ENCODE measurements around the gene PIK3AP1. TPM values are rescaled to one million over a fixed set of nuclear protein-coding genes. Genes with fewer than 3 reads are reported as not detected.

The PIK3AP1 gene
- total and polyA plus RNA-seq, 2 of the 13 experiments (the other 11 are each of a cell fraction or from before 2014, with no cell fraction given), result 3.6 to 13.8 TPM

GRCh38 chr10:96595741-96596140, 124.6 kb downstream of the PIK3AP1 start:
- ATAC-seq (no peak), FAIRE-seq (no peak), DNase-seq (ENCODE audit: low spot score) (no peak)
- Histone ChIP-seq H3K79me2 (ENCODE audit: insufficient read depth, low read length) (no peaks in the 10 kb centered on the region), H3K27me3 (ENCODE audit: control insufficient read depth in 1 of 2, insufficient read depth in 2 of 2, low read length in 2 of 2) (peaks cover 0 to 1% of the 10 kb centered on the region in 2 experiments; a peak in 1 of 5 replicates), H3K9ac (ENCODE audit: insufficient read depth, low read depth, low read length) (no peak overlapping the region), H3K4me3 (replicated peaks in 1 of 3; ENCODE audit: insufficient read depth in 1 of 3, low read depth in 2 of 3, low read length in 3 of 3) (no peak overlapping the region), H2AFZ (ENCODE audit: low read length) (no peak overlapping the region), H3K36me3 (replicated peaks in 1 of 2; ENCODE audit: control insufficient read depth in 1 of 2, insufficient read depth in 2 of 2, low read length in 2 of 2) (no peaks in the 10 kb centered on the region), H3K4me2 (ENCODE audit: low read depth, low read length) (no peak overlapping the region), H4K20me1 (ENCODE audit: insufficient read depth, low read length) (no peaks in the 10 kb centered on the region), H3K9me3 (ENCODE audit: low read length) (no peaks in the 10 kb centered on the region), H3K27ac (ENCODE audit: extremely low read length, insufficient read depth, low read length) (no peak overlapping the region), H3K4me1 (ENCODE audit: insufficient read depth, low read length) (peaks cover 29% of the 10 kb centered on the region)
- no peak for TF ChIP-seq SOX5 (CRISPR knock-in tag; IDR thresholded peaks at IDR 0.05; ENCODE audit: borderline replicate concordance)
- TF ChIP-seq NONO (IDR thresholded peaks at IDR 0.05), result no peak
- no peak for TF ChIP-seq NONO (CRISPR knock-in tag; conservative IDR thresholded peaks at IDR 0.05)
- peak; percentile 84 for TF ChIP-seq BCL6 (CRISPR knock-in tag; IDR thresholded peaks at IDR 0.05)
- TF ChIP-seq ZNF619 (CRISPR knock-in tag; IDR thresholded peaks at IDR 0.05), result no peak
- no peak for TF ChIP-seq IKZF1 (IDR thresholded peaks at IDR 0.05)
- no peak for TF ChIP-seq CCDC6 (CRISPR knock-in tag; IDR thresholded peaks at IDR 0.05)
- no peak for TF ChIP-seq ZNF232 (CRISPR knock-in tag; IDR thresholded peaks at IDR 0.05; ENCODE audit: borderline replicate concordance)
- ChIA-PET CTCF (ENCODE audit: low intra/inter-chr PET ratio, low total read pairs) (no interaction called here), POLR2A (interaction anchor here (2.0 kb wide), 1 partner anchor 8 kb away, joined by 12 read pairs; the partner anchor contains the start of gene TM9SF3)
- no TSS peak for BruUV-seq (replicated peaks)
- intact Hi-C loops (cut with micrococcal nuclease; ENCODE audit: unreplicated experiment) (no loop called here), in situ Hi-C loops (cut with HindIII; ENCODE audit: extremely low pct_ligation_motif_present, low pct_unique_long_range_greater_than_20kb) (no loop called here)
- 94% methylated on average over 4 of the region's 4 CpGs for WGBS (ENCODE audit: low lambda C conversion rate)

- Histone ChIP-seq H3K4me1 (ENCODE audit: insufficient read depth, low read length) (peaks cover 31% of the 10 kb centered on the region), H3K9ac (ENCODE audit: insufficient read depth, low read depth, low read length) (no peak overlapping the region), H3K27ac (ENCODE audit: extremely low read length, insufficient read depth, low read length) (no peak overlapping the region), H3K4me2 (ENCODE audit: low read depth, low read length) (no peak overlapping the region), H3K27me3 (ENCODE audit: control insufficient read depth in 1 of 2, insufficient read depth in 2 of 2, low read length in 2 of 2) (no peaks in the 10 kb centered on the region), H4K20me1 (ENCODE audit: insufficient read depth, low read length) (no peaks in the 10 kb centered on the region), H3K36me3 (replicated peaks in 1 of 2; ENCODE audit: control insufficient read depth in 1 of 2, insufficient read depth in 2 of 2, low read length in 2 of 2) (no peaks in the 10 kb centered on the region), H3K9me3 (ENCODE audit: low read length) (no peaks in the 10 kb centered on the region), H3K79me2 (ENCODE audit: insufficient read depth, low read length) (no peaks in the 10 kb centered on the region), H2AFZ (ENCODE audit: low read length) (no peak overlapping the region), H3K4me3 (replicated peaks in 1 of 3; ENCODE audit: insufficient read depth in 1 of 3, low read depth in 2 of 3, low read length in 3 of 3) (no peak overlapping the region)
- no peak for DNase-seq (ENCODE audit: low spot score)
- ChIA-PET CTCF (ENCODE audit: low intra/inter-chr PET ratio, low total read pairs) (no interaction called here), POLR2A (no interaction called here)
- intact Hi-C loops (cut with micrococcal nuclease; ENCODE audit: unreplicated experiment), result no loop called here
- whole genome bisulfite sequencing (ENCODE audit: low lambda C conversion rate), result 97% methylated on average over 1 of the region's 1 CpG
- no peak for FAIRE-seq
- in situ Hi-C loops (cut with HindIII; ENCODE audit: extremely low pct_ligation_motif_present, low pct_unique_long_range_greater_than_20kb), result no loop called here
- TF ChIP-seq GATAD2A (CRISPR knock-in tag; IDR thresholded peaks at IDR 0.05) (no peak), RARA (CRISPR knock-in tag; IDR thresholded peaks at IDR 0.05) (no peak), KDM6A (CRISPR knock-in tag; IDR thresholded peaks at IDR 0.05; ENCODE audit: low read depth) (no peak), CBX2 (IDR thresholded peaks at IDR 0.05; ENCODE audit: low read depth, low read length) (no peak), CBX2 (CRISPR knock-in tag; IDR thresholded peaks at IDR 0.05; ENCODE audit: low read depth) (no peak), BRCA1 (CRISPR knock-in tag; IDR thresholded peaks at IDR 0.05) (no peak), KDM4B (CRISPR knock-in tag; IDR thresholded peaks at IDR 0.05) (no peak), ZNF337 (CRISPR knock-in tag; IDR thresholded peaks at IDR 0.05; ENCODE audit: borderline replicate concordance, low read depth) (no peak), NFYB (CRISPR knock-in tag; IDR thresholded peaks at IDR 0.05) (no peak), ATF6 (CRISPR knock-in tag; conservative IDR thresholded peaks at IDR 0.05) (no peak), RCOR2 (CRISPR knock-in tag; IDR thresholded peaks at IDR 0.05) (no peak), ZNF17 (CRISPR knock-in tag; IDR thresholded peaks at IDR 0.05) (no peak), TRAFD1 (CRISPR knock-in tag; IDR thresholded peaks at IDR 0.05; ENCODE audit: borderline replicate concordance) (no peak)
- BruUV-seq (replicated peaks), result no TSS peak
- no peak for ATAC-seq
Observed at GRCh38 chr10:96591946-96592345, 128.4 kb downstream of the PIK3AP1 start.
